HCT116 (cell line): ENCODE results near the gene SNX22. TPM values are rescaled to one million over a fixed set of nuclear protein-coding genes. Genes with fewer than 3 reads are reported as not detected.

Experiments used
- ATAC-seq: fragments of 200-7000 bp; cut with Tn5 transposase; 2 replicates; pipeline ENCODE4 v1.9.1; 2020; ENCODE audit warnings: mild to moderate bottlenecking, moderate library complexity
- BruUV-seq: library from RNA; stranded (reverse); fragments of 400-500 nt; replicated peaks from 2 replicates; lab custom pipeline; 2021; lab: Mats Ljungman, UMichigan
- CTCF ChIA-PET: fragments of 300-600 bp; sonication (Branson Sonifier 250); formaldehyde crosslinking; loops from one replicate; lab custom pipeline; 2021; ENCODE audit warnings: antibody characterized with exemption; lab: Charles Lee
- POLR2A ChIA-PET: fragments of 300-600, 350-600 bp; sonication (Branson Sonifier 250); formaldehyde crosslinking; loops from one replicate; lab custom pipeline; 2021; ENCODE audit warnings: antibody characterized with exemption; lab: Charles Lee
- RAD21 ChIA-PET, 2 experiments: fragments of 300-600 bp; sonication (Branson Sonifier 250); formaldehyde crosslinking; loops; one replicate each; lab custom pipeline; 2023; ENCODE audit warnings: low total read pairs in 2 of 2; ENCODE audit not compliant: uncharacterized antibody in 2 of 2, unreplicated experiment in 2 of 2, low non-redundant PET in 1 of 2; lab: Charles Lee
- DNase-seq: peaks from one replicate; pipeline ENCODE4 v3.0.0-alpha.2; 2010; ENCODE audit warnings: low read depth, low spot score
- H2AFZ ChIP-seq: fragments of 200-600 bp; shearing (Covaris generic), sonication (generic); 2 replicates; pipeline ENCODE4 v1.6.1; 2017; ENCODE audit warnings: low read depth, mixed run types, mixed read lengths, antibody characterized with exemption, low read length; ENCODE audit not compliant: poor library complexity, severe bottlenecking
- H3K27ac ChIP-seq: 2 replicates; pipeline ENCODE4 v1.5.1; 2012; ENCODE audit warnings: low read depth, low read length
- H3K27me3 ChIP-seq: fragments of 200-600 bp; sonication (generic); 2 replicates; pipeline ENCODE4 v1.6.1; 2016; ENCODE audit warnings: mixed run types, low read length, mixed read lengths; ENCODE audit not compliant: insufficient read depth
- H3K36me3 ChIP-seq, 2 experiments: fragments of 200-500 bp in 1 of 2; fragments of 200-600 bp in 1 of 2; sonication (Bioruptor generic) in 1 of 2; sonication (generic) in 1 of 2; 2 replicates each; pipeline versions ENCODE4 v1.5.1 to v1.6.1; 2014 to 2016; ENCODE audit warnings: low read length in 2 of 2, inconsistent platforms in 1 of 2, mixed read lengths in 1 of 2, mixed run types in 1 of 2; ENCODE audit not compliant: insufficient read depth in 2 of 2, control insufficient read depth in 1 of 2
- H3K4me1 ChIP-seq, 2 experiments: fragments of 200-600 bp in 1 of 2; sonication (generic) in 1 of 2; 2 replicates each; pipeline versions ENCODE4 v1.5.1 to v1.6.1; 2012 to 2017; ENCODE audit warnings: low read length in 2 of 2, inconsistent platforms in 1 of 2, mild to moderate bottlenecking in 1 of 2, mixed read lengths in 1 of 2, mixed run types in 1 of 2, moderate library complexity in 1 of 2; ENCODE audit not compliant: insufficient read depth in 2 of 2, control insufficient read depth in 1 of 2
- H3K4me2 ChIP-seq: fragments of 200-600 bp; sonication (generic); 2 replicates; pipeline ENCODE4 v1.6.1; 2017; ENCODE audit warnings: mixed run types, low read length, mixed read lengths
- H3K4me3 ChIP-seq, 2 experiments: fragments of 200-600 bp in 1 of 2; sonication (generic) in 1 of 2; replicated peaks in 1 of 2; 2 replicates each; pipeline ENCODE4 v1.5.1; 2011 to 2016; ENCODE audit warnings: low read length in 2 of 2, control low read depth in 1 of 2, low read depth in 1 of 2, mild to moderate bottlenecking in 1 of 2, mixed read lengths in 1 of 2, mixed run types in 1 of 2
- H3K79me2 ChIP-seq: fragments of 200-600 bp; sonication (generic); 2 replicates; pipeline ENCODE4 v1.6.1; 2017; ENCODE audit warnings: mild to moderate bottlenecking, mixed run types, low read length, moderate library complexity, mixed read lengths; ENCODE audit not compliant: insufficient read depth
- H3K9ac ChIP-seq: fragments of 200-600 bp; sonication (generic); 2 replicates; pipeline ENCODE4 v1.6.1; 2016; ENCODE audit warnings: low read length, mixed read lengths
- H3K9me2 ChIP-seq: fragments of 200-600 bp; sonication (generic), shearing (Covaris generic); 2 replicates; pipeline ENCODE4 v1.6.1; 2017; ENCODE audit warnings: mixed run types, mild to moderate bottlenecking, moderate library complexity; ENCODE audit not compliant: insufficient read depth
- H3K9me3 ChIP-seq, 2 experiments: fragments of 200-500 bp in 1 of 2; fragments of 200-600 bp in 1 of 2; sonication (Bioruptor generic) in 1 of 2; sonication (generic) in 1 of 2; 2 replicates each; pipeline ENCODE4 v1.6.1; 2014 to 2017; ENCODE audit warnings: low read length in 2 of 2, mixed read lengths in 2 of 2, inconsistent platforms in 1 of 2, low read depth in 1 of 2, mild to moderate bottlenecking in 1 of 2, mixed run types in 1 of 2, moderate library complexity in 1 of 2; ENCODE audit not compliant: control insufficient read depth in 1 of 2, insufficient read depth in 1 of 2
- H4K20me1 ChIP-seq: fragments of 200-600 bp; sonication (generic), shearing (Covaris generic); 2 replicates; pipeline ENCODE4 v1.6.1; 2017; ENCODE audit warnings: mixed run types, mild to moderate bottlenecking, moderate library complexity; ENCODE audit not compliant: insufficient read depth
- CBX3 ChIP-seq: IDR thresholded peaks from 2 replicates; pipeline ENCODE4 v1.6.1; 2012; ENCODE audit warnings: low read depth
- CEBPB ChIP-seq: IDR thresholded peaks from 2 replicates; pipeline ENCODE4 v1.6.1; 2012; ENCODE audit warnings: low read depth
- EGR1 ChIP-seq: IDR thresholded peaks from 2 replicates; pipeline ENCODE4 v1.6.1; 2012; ENCODE audit warnings: low read depth
- EZH2phosphoT487 ChIP-seq: fragments of 200-600 bp; IDR thresholded peaks from 2 replicates; pipeline ENCODE4 v1.6.1; 2018; ENCODE audit warnings: antibody characterized with exemption, borderline replicate concordance
- FOSL1 ChIP-seq: IDR thresholded peaks from 2 replicates; pipeline ENCODE4 v1.6.1; 2012; ENCODE audit warnings: low read depth
- JUND ChIP-seq: IDR thresholded peaks from 2 replicates; pipeline ENCODE4 v1.6.1; 2012
- POLR2A ChIP-seq: IDR thresholded peaks from 2 replicates; pipeline ENCODE4 v1.7.0; 2011; ENCODE audit warnings: borderline replicate concordance; ENCODE audit not compliant: insufficient read depth, insufficient read length; ENCODE audit errors: extremely low read depth
- RAD21 ChIP-seq: IDR thresholded peaks from 2 replicates; pipeline ENCODE4 v1.6.1; 2012; ENCODE audit warnings: low read depth, mild to moderate bottlenecking
- SIN3A ChIP-seq: IDR thresholded peaks from 2 replicates; pipeline ENCODE4 v1.6.1; 2012; ENCODE audit warnings: low read depth
- SRF ChIP-seq: IDR thresholded peaks from 2 replicates; pipeline ENCODE4 v1.6.1; 2012; ENCODE audit warnings: low read depth
- TCF7L2 ChIP-seq: IDR thresholded peaks from 2 replicates; pipeline ENCODE4 v1.7.0; 2011; ENCODE audit warnings: borderline replicate concordance, inconsistent platforms; ENCODE audit not compliant: insufficient read depth, insufficient read length; ENCODE audit errors: extremely low read depth
- ZFX ChIP-seq: fragments of 450-650 bp; IDR thresholded peaks from 2 replicates; pipeline ENCODE4 v1.6.1; 2017
- ZNF274 ChIP-seq: fragments of 200-500 bp; sonication (Bioruptor generic); IDR thresholded peaks from 2 replicates; pipeline ENCODE4 v1.6.1; 2014; ENCODE audit warnings: mild to moderate bottlenecking, low read depth, low read length, inconsistent platforms
- intact Hi-C: fragments of 100-400 bp; cut with micrococcal nuclease; formaldehyde crosslinking; loops from 2 replicates; pipeline ENCODE4 v1.10.0; 2022
- total RNA-seq: library from RNA; stranded (reverse); gene quantifications from one replicate; pipeline ENCODE4 v1.2.1, GENCODE V29; 2021; ENCODE audit not compliant: unreplicated experiment
- TF ChIP-seq, protein P1 (sequence below): IDR thresholded peaks from 2 replicates; pipeline ENCODE4 v1.6.1; 2012; ENCODE audit warnings: low read depth
- TF ChIP-seq, protein P2 (sequence below): IDR thresholded peaks from 2 replicates; pipeline ENCODE4 v1.6.1; 2012
- TF ChIP-seq, protein P3 (sequence below): IDR thresholded peaks from 2 replicates; pipeline ENCODE4 v1.6.1; 2012

Gene SNX22
- total RNA-seq, 1 experiment from 2014 or later = 6.3 TPM

DNA sequence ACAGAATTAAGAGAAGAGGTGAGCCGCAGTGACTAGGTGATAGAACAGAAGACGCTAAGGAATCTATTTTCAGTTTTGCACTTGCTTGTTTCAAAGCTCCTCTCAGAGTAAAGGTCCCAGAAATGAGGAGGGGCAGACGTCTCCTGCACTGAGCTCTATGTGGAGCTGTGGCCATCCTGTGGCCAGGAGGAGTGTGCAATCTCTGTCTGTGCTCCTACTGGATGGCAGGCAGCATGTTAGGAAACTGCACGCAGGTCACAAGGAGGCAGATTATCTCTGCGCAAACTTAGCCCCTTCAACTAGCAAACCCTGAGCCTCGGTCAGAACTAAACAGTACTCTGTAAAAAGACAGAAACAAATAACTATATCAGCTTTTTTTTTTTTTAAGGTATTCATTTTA is 42.4 kb downstream of the SNX22 start:
- H3K4me2 ChIP-seq = no peak overlapping the region
- H3K9me2 ChIP-seq = no peaks in the 10 kb centered on the region
- CTCF ChIA-PET = interaction anchor here (1.1 kb wide), 1 partner anchor 536 kb away, joined by 3 read pairs; no protein-coding TSS in a partner anchor
- H3K9ac ChIP-seq = no peak overlapping the region
- no peaks in the 10 kb centered on the region for H3K4me1 ChIP-seq
- POLR2A ChIA-PET = no interaction called here
- intact Hi-C loops = no loop called here
- no peaks in the 10 kb centered on the region for H3K27me3 ChIP-seq
- H4K20me1 ChIP-seq = no peaks in the 10 kb centered on the region
- TF ChIP-seq RAD21 = no peak
- no peak for TF ChIP-seq FOSL1
- TF ChIP-seq EZH2phosphoT487 = no peak
- TF ChIP-seq, protein P1, sequence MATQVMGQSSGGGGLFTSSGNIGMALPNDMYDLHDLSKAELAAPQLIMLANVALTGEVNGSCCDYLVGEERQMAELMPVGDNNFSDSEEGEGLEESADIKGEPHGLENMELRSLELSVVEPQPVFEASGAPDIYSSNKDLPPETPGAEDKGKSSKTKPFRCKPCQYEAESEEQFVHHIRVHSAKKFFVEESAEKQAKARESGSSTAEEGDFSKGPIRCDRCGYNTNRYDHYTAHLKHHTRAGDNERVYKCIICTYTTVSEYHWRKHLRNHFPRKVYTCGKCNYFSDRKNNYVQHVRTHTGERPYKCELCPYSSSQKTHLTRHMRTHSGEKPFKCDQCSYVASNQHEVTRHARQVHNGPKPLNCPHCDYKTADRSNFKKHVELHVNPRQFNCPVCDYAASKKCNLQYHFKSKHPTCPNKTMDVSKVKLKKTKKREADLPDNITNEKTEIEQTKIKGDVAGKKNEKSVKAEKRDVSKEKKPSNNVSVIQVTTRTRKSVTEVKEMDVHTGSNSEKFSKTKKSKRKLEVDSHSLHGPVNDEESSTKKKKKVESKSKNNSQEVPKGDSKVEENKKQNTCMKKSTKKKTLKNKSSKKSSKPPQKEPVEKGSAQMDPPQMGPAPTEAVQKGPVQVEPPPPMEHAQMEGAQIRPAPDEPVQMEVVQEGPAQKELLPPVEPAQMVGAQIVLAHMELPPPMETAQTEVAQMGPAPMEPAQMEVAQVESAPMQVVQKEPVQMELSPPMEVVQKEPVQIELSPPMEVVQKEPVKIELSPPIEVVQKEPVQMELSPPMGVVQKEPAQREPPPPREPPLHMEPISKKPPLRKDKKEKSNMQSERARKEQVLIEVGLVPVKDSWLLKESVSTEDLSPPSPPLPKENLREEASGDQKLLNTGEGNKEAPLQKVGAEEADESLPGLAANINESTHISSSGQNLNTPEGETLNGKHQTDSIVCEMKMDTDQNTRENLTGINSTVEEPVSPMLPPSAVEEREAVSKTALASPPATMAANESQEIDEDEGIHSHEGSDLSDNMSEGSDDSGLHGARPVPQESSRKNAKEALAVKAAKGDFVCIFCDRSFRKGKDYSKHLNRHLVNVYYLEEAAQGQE = no peak
- TF ChIP-seq CEBPB = no peak
- no peak for TF ChIP-seq JUND
- TF ChIP-seq TCF7L2 = no peak
- TF ChIP-seq, protein P2, sequence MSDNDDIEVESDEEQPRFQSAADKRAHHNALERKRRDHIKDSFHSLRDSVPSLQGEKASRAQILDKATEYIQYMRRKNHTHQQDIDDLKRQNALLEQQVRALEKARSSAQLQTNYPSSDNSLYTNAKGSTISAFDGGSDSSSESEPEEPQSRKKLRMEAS = no peak
- no peak for TF ChIP-seq SRF
- TF ChIP-seq CBX3 = no peak
- TF ChIP-seq, protein P3, sequence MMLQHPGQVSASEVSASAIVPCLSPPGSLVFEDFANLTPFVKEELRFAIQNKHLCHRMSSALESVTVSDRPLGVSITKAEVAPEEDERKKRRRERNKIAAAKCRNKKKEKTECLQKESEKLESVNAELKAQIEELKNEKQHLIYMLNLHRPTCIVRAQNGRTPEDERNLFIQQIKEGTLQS = no peak
- TF ChIP-seq POLR2A = no peak
- TF ChIP-seq SIN3A = no peak
- no peak for TF ChIP-seq EGR1
- no peak for TF ChIP-seq ZFX
- TF ChIP-seq ZNF274 = no peak
- no peaks in the 10 kb centered on the region; a peak in 1 of 4 replicates for H3K36me3 ChIP-seq
- RAD21 ChIA-PET = interaction anchor here in 1 of 2 experiments (0.6 kb wide), 1 partner anchor 1422 kb away, joined by 3 read pairs; no protein-coding TSS in a partner anchor
- H2AFZ ChIP-seq = no peak overlapping the region
- H3K79me2 ChIP-seq = no peaks in the 10 kb centered on the region
- DNase-seq (no peak), ATAC-seq (no peak)
- H3K4me3 ChIP-seq = no peak overlapping the region
- H3K9me3 ChIP-seq = no peaks in the 10 kb centered on the region
- H3K27ac ChIP-seq = no peak overlapping the region
- no TSS peak for BruUV-seq
